OCI-LY7 (cell line): ENCODE measurements around the gene NXPE4. TPM values are rescaled to one million over a fixed set of nuclear protein-coding genes. Genes with fewer than 3 reads are reported as not detected.

Experiments used
- BruUV-seq: library from RNA; stranded (reverse); fragments of 400-500 nt; replicated peaks from 2 replicates; lab custom pipeline; 2021; lab: Mats Ljungman, UMichigan
- CTCF ChIA-PET: fragments of 300-600 bp; sonication (Branson Sonifier 250); formaldehyde crosslinking; loops from one replicate; lab custom pipeline; 2022; ENCODE audit warnings: antibody characterized with exemption; ENCODE audit not compliant: unreplicated experiment; lab: Charles Lee
- POLR2A ChIA-PET: fragments of 300-600 bp; sonication (Branson Sonifier 250); formaldehyde crosslinking; loops from one replicate; lab custom pipeline; 2022; ENCODE audit warnings: antibody characterized with exemption; lab: Charles Lee
- DNase-seq: peaks from one replicate; pipeline ENCODE4 v3.0.0-alpha.2; 2015; ENCODE audit warnings: low spot score
- H2AFZ ChIP-seq: fragments of 200-600 bp; sonication (generic), shearing (Covaris generic); 2 replicates; pipeline ENCODE4 v1.6.1; 2014; ENCODE audit warnings: mild to moderate bottlenecking, antibody characterized with exemption, low read length, moderate library complexity
- H3K27ac ChIP-seq: fragments of 200-600 bp; sonication (generic); 2 replicates; pipeline ENCODE4 v1.5.1; 2014; ENCODE audit warnings: mixed run types, low read depth, mild to moderate bottlenecking, moderate library complexity, low read length, inconsistent platforms; ENCODE audit not compliant: poor library complexity, severe bottlenecking
- H3K36me3 ChIP-seq: fragments of 200-600 bp; sonication (generic); 2 replicates; pipeline ENCODE4 v1.6.1; 2014; ENCODE audit warnings: mild to moderate bottlenecking, antibody characterized with exemption, low read length, moderate library complexity, mixed read lengths; ENCODE audit not compliant: insufficient read depth
- H3K4me1 ChIP-seq: fragments of 200-600 bp; sonication (generic); 2 replicates; pipeline ENCODE4 v1.5.1; 2014; ENCODE audit warnings: mild to moderate bottlenecking, low read length; ENCODE audit not compliant: insufficient read depth, poor library complexity, severe bottlenecking
- H3K4me2 ChIP-seq: fragments of 200-600 bp; sonication (generic); 2 replicates; pipeline ENCODE4 v1.6.1; 2014; ENCODE audit warnings: mild to moderate bottlenecking, low read length
- H3K4me3 ChIP-seq: fragments of 200-600 bp; sonication (generic); 2 replicates; pipeline ENCODE4 v1.5.1; 2014; ENCODE audit warnings: mild to moderate bottlenecking, low read depth, low read length; ENCODE audit not compliant: poor library complexity, severe bottlenecking
- H3K79me2 ChIP-seq: fragments of 200-600 bp; sonication (generic); 2 replicates; pipeline ENCODE4 v1.6.1; 2016; ENCODE audit warnings: low read depth, mild to moderate bottlenecking, low read length, moderate library complexity, mixed read lengths; ENCODE audit not compliant: insufficient read depth
- H3K9me2 ChIP-seq: fragments of 200-600 bp; sonication (generic); 2 replicates; pipeline ENCODE4 v1.6.1; 2016; ENCODE audit warnings: mild to moderate bottlenecking, low read length, mixed read lengths; ENCODE audit not compliant: insufficient read depth
- H3K9me3 ChIP-seq: fragments of 200-600 bp; sonication (generic); 2 replicates; pipeline ENCODE4 v1.6.1; 2014; ENCODE audit warnings: mild to moderate bottlenecking, mixed run types, low read length, mixed read lengths
- H4K20me1 ChIP-seq: fragments of 200-600 bp; sonication (generic); 2 replicates; pipeline ENCODE4 v1.6.1; 2014; ENCODE audit warnings: mild to moderate bottlenecking, antibody characterized with exemption, low read length, moderate library complexity, mixed read lengths; ENCODE audit not compliant: insufficient read depth
- EZH2phosphoT487 ChIP-seq: fragments of 200-600 bp; sonication (generic); IDR thresholded peaks from 2 replicates; pipeline ENCODE4 v1.6.1; 2018; ENCODE audit warnings: low read depth, borderline replicate concordance, mild to moderate bottlenecking, mixed run types, antibody characterized with exemption, low read length, moderate library complexity, mixed read lengths
- intact Hi-C: fragments of 100-400 bp; cut with micrococcal nuclease; formaldehyde crosslinking; loops from one replicate; pipeline ENCODE4 v1.10.0; 2022; ENCODE audit not compliant: unreplicated experiment
- small RNA-seq: library from RNA; depleted of rRNA; stranded (forward); fragments of <200 nt; gene quantifications from one replicate; pipeline ENCODE3, GENCODE V24; 2014
- total RNA-seq, 2 experiments: library from RNA; depleted of rRNA in 1 of 2; stranded (reverse); fragments of >200 nt in 1 of 2; shearing (Covaris generic) in 1 of 2; gene quantifications; 2 replicates each; pipeline ENCODE4 v1.2.3, GENCODE V29; 2014 to 2022
- TF ChIP-seq, protein P1 (sequence below): fragments of 200-600 bp; sonication (generic); conservative IDR thresholded peaks from 2 replicates; pipeline ENCODE4 v1.5.1; 2014; ENCODE audit warnings: mild to moderate bottlenecking, antibody characterized with exemption, low read length, moderate library complexity, mixed read lengths

NXPE4 gene
- total RNA-seq, 2 experiments from 2014 or later: not detected

DNA sequence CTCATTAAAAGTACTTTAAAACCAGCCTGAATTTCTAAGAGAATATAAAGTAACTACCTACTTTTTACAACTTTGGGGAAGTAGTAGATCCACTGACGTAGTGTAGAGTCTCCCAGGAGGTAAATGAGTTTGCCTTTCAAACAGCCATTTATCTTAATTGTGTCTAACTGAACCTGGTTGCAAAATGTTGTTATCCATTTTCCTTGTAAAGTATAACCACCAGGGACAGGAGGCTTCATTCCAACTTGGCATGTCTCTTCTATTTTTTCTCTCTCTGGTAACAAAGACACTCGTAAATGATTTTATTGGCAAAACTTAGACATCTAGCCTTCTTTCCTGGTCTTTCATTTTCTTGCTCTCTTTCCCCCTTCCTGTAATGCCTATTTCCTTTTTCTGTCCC lies 72.8 kb downstream of the NXPE4 start:
- ChIA-PET CTCF (no interaction called here), POLR2A (no interaction called here)
- no peaks in the 10 kb centered on the region for H3K9me2 ChIP-seq
- TF ChIP-seq EZH2phosphoT487: no peak
- TF ChIP-seq, protein P1, sequence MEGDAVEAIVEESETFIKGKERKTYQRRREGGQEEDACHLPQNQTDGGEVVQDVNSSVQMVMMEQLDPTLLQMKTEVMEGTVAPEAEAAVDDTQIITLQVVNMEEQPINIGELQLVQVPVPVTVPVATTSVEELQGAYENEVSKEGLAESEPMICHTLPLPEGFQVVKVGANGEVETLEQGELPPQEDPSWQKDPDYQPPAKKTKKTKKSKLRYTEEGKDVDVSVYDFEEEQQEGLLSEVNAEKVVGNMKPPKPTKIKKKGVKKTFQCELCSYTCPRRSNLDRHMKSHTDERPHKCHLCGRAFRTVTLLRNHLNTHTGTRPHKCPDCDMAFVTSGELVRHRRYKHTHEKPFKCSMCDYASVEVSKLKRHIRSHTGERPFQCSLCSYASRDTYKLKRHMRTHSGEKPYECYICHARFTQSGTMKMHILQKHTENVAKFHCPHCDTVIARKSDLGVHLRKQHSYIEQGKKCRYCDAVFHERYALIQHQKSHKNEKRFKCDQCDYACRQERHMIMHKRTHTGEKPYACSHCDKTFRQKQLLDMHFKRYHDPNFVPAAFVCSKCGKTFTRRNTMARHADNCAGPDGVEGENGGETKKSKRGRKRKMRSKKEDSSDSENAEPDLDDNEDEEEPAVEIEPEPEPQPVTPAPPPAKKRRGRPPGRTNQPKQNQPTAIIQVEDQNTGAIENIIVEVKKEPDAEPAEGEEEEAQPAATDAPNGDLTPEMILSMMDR: no peak
- intact Hi-C loops: no loop called here
- no peak overlapping the region for H3K27ac ChIP-seq
- H3K4me1 ChIP-seq: no peaks in the 10 kb centered on the region
- no peak overlapping the region for H3K4me2 ChIP-seq
- BruUV-seq: no TSS peak
- DNase-seq: no peak
- H2AFZ ChIP-seq: no peak overlapping the region
- no peaks in the 10 kb centered on the region for H3K9me3 ChIP-seq
- H4K20me1 ChIP-seq: no peaks in the 10 kb centered on the region
- H3K4me3 ChIP-seq: no peak overlapping the region
- no peaks in the 10 kb centered on the region for H3K36me3 ChIP-seq
- no peaks in the 10 kb centered on the region for H3K79me2 ChIP-seq

Small RNA genes lying within 50 kb of the gene (small RNA-seq; reads per million reads assigned to genes)
- not detected for gene RF01210

Other genes with a start within 250 kb of the NXPE4 start
- 13.5 and 28.7 TPM in 2 replicates for gene C11orf71, start 195.3 kb downstream of the NXPE4 start, total RNA-seq (2014; rRNA removed; shearing (Covaris generic))
- gene C11orf71, start 195.3 kb downstream of the NXPE4 start, total RNA-seq (2022): 12.8 and 13.2 TPM in 2 replicates
- gene RBM7, start 195.1 kb downstream of the NXPE4 start, total RNA-seq (2014; rRNA removed; shearing (Covaris generic)): 21.3 and 28.6 TPM in 2 replicates
- 26.3 and 28.6 TPM in 2 replicates for gene RBM7, start 195.1 kb downstream of the NXPE4 start, total RNA-seq (2022)
- 59.9 and 69.3 TPM in 2 replicates for gene REXO2, start 156.3 kb downstream of the NXPE4 start, total RNA-seq (2014; rRNA removed; shearing (Covaris generic))
- gene REXO2, start 156.3 kb downstream of the NXPE4 start, total RNA-seq (2022): 65.0 and 69.3 TPM in 2 replicates
- gene NXPE1, start 35.9 kb downstream of the NXPE4 start, total RNA-seq (2014; rRNA removed; shearing (Covaris generic)): not detected in 2 replicates
- not detected in 2 replicates for gene NXPE1, start 35.9 kb downstream of the NXPE4 start, total RNA-seq (2022)
- not detected in 2 replicates for gene NXPE2, start 82.7 kb upstream of the NXPE4 start, total RNA-seq (2014; rRNA removed; shearing (Covaris generic))
- not detected in 2 replicates for gene NXPE2, start 82.7 kb upstream of the NXPE4 start, total RNA-seq (2022)